Astrocyte of the cerebellum (primary cell): ENCODE measurements around the gene CFAP20.
"Not testable (repeated sequence)": the region's sequence is repeated elsewhere in the genome, so short reads cannot be mapped to it uniquely, and the experiment has no call there.

Experiments
- DNase-seq: peaks from one replicate; pipeline ENCODE4 v3.0.0-alpha.2; 2011; ENCODE audit warnings: low read depth
- H3K4me3 ChIP-seq: 2 replicates; pipeline ENCODE4 v1.5.1; 2011; ENCODE audit warnings: mild to moderate bottlenecking, low read depth, low read length, moderate library complexity
- in situ Hi-C: cut with HindIII; loops from 2 replicates; pipeline ENCODE4 v1.10.0; 2017; ENCODE audit warnings: low sequenced_read_pairs
- TF ChIP-seq, protein P1 (sequence below): IDR thresholded peaks from 2 replicates; pipeline ENCODE4 v1.5.1; 2012; ENCODE audit warnings: low read length, low read depth, moderate library complexity, mild to moderate bottlenecking; ENCODE audit errors: missing control alignments

Gene CFAP20

DNA sequence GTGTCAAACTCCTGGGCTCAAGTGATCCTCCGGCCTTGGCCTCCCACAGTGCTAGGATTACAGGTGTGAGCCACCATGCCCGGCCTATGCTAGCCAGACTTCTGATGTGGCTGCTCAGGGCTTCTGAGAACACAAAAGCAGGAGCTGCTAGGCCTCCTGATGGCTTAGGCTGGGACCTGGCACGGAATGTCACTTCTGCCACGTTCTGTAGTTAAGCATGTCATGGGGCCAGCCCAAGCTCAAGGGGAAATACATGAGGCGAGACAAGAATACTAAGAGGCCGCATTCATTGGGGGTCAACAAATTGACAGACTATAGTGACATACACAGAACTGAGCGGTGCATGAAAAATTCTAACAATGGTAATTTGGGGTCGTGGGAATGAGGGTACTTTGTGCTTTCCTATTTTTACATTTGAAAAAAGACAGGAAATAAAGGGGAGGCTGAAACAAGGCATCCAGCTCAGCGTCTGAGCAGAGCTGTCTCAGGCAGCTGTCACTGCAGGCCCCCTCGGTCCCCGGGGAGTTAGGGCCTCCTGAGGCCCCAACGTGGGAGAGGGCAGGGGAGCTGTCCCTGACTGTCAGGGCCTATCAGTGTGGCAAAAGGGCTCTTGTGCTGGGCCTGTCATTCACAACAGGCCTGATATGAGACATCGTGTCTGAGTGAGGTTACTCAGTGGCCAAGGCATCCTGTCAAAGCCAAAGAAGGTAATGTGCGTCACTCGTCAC is 26.4 kb downstream of the CFAP20 start:
- in situ Hi-C loops: no loop called here
- H3K4me3 ChIP-seq: no peak overlapping the region
- DNase-seq: no peak
- TF ChIP-seq, protein P1, sequence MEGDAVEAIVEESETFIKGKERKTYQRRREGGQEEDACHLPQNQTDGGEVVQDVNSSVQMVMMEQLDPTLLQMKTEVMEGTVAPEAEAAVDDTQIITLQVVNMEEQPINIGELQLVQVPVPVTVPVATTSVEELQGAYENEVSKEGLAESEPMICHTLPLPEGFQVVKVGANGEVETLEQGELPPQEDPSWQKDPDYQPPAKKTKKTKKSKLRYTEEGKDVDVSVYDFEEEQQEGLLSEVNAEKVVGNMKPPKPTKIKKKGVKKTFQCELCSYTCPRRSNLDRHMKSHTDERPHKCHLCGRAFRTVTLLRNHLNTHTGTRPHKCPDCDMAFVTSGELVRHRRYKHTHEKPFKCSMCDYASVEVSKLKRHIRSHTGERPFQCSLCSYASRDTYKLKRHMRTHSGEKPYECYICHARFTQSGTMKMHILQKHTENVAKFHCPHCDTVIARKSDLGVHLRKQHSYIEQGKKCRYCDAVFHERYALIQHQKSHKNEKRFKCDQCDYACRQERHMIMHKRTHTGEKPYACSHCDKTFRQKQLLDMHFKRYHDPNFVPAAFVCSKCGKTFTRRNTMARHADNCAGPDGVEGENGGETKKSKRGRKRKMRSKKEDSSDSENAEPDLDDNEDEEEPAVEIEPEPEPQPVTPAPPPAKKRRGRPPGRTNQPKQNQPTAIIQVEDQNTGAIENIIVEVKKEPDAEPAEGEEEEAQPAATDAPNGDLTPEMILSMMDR: no peak

DNA sequence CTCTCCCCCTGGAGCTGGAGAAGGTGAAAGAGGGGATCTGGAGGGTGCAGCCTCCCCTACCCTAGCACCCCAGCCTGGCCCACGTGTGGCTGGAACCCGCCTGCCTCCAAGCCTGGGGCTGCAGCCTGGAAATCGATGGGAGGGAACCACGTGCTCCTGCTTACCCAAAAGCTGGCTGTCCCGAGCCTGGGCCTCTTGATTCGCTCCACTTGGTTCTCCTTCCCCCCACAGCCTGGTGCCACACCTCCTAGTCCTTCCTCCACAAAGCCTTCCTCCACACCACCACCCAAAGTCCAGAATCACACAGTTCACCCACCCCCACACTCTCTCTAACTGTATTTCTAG is 29.3 kb downstream of the CFAP20 start:
- DNase-seq: no peak
- no peak overlapping the region for H3K4me3 ChIP-seq
- TF ChIP-seq, protein P1: no peak
- in situ Hi-C loops: no loop called here

DNA sequence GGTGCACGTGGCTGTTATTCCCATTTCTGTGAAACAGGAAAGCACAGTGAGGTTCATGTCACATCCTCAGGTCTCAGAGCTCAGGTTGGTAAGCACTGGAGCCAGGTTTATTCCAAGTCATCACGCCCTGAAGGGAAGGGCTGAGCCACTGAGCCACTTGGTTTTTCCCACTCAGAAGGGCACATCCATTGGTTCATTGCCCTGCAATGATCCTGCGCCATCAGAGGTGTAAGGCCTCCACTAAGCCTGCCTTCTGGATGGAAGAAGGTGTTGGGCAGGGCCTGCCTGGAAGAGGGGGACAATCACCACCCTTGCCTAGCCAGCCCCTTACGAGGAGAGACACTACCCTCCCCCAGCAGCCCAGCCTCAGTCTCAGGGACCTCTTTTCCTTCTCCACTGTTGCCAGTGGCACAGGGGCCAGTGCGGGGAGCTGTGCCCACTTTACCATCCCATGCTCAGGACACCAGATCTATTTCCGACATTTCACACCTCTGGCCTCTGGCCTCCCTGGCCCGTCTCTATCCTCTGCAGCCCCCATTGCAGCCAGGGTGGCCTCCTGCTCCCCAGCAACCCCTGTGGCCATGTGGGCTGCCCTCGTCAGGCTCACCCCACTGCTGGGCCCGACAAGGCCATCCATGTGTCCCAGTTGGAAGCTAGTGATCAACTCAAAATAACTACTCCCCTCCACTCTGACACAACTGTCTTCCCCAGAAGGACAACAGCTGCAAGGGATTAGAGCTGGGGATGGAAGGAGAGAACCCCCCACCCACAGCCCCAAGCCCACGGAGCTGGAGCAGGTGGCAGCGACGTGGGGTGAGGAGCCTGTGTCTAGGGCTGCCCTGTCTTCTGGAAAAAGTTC is 29.9 kb downstream of the CFAP20 start:
- in situ Hi-C loops: no loop called here
- TF ChIP-seq, protein P1: no peak
- no peak for DNase-seq

DNA sequence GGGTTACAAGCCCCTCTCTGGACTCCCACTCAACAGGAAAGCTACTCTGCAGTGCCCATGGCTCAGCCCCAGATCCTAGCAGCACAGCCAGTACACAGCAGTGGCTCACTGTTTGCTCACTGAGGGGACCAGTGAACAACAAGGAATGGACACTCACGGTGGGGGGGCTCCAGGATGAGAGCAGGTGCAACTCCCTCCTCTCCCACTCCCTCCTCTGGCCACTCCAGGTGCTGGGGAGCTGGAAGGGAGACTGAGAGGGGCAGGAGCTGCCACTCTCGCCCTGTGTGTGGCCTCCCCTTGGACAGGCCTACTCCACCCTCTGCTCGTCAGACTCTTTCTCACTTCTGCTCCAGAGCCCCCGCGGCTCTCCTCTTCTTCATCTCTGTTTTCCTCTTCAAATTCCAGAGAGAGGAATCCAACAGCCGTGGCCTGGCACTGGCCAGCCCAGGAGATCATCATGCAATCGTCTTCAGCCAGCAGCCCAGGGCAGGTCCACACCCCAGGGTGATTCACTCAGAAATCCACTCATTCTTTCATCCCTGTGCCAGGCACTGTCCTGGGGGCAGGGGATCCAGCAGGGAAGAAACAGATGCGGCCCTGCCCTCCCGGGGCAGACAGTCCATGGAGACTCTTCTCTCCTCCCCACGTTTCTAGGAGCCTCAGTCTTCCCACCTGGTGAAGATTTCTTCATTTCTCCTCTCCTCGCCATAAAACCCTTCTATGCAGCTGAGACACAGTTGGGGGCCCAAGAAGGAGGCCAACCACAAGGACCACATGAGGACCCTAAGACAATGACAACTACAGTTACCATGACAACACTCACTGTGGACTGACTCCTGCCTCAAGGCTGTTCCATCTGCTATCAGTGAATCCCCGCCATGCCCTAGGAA is 30.7 kb downstream of the CFAP20 start:
- in situ Hi-C loops: no loop called here
- no peak overlapping the region for H3K4me3 ChIP-seq
- TF ChIP-seq, protein P1: no peak

More for the DNA sequence above, 29.9 kb downstream of the CFAP20 start:
- H3K4me3 ChIP-seq: no peak overlapping the region

DNA sequence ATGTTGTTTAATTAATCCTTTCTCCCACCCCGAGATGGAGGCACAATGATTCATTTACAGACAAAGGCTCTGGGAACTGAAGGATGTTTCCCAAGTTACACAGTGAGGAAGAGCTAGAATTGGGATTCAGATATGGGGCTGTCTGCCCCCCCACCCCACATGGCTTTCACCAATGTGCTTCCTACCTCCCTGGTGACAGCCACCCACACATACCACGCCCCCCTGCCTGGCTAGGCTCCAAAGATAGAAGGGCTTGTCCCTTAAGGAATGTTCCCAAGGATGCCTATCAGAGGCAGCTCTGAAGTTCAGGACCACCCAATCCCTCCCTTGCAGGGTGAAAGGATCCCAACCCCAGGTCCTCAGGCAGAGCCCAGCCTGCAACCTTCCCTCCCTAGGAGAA is 32.9 kb downstream of the CFAP20 start:
- TF ChIP-seq, protein P1: no peak
- H3K4me3 ChIP-seq: no peak overlapping the region
- in situ Hi-C loops: no loop called here
- no peak for DNase-seq

More for the DNA sequence above, 30.7 kb downstream of the CFAP20 start:
- DNase-seq: no peak

DNA sequence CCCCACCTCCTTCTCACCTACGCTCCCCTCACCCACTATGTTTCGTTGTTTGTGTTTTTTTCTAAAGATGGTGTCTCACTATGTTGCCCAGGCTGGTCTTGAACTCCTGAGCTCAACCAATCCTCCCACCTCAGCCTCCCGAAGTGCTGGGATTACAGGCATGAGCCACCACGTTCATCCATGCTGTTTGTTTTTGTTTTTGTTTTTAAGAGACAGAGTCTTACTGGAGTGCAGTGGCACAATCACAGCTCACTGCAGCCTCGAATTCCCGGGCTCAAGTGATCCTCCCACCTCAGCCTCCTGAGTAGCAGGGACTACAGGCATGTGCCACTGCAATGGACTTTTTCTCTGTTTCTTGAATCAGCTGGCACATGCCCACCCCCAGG is 33.6 kb downstream of the CFAP20 start:
- H3K4me3 ChIP-seq, in situ Hi-C loops, DNase-seq: not testable (repeated sequence)
